ENCODE results near the gene GDF10. TPM values are rescaled to one million over a fixed set of nuclear protein-coding genes. Genes with fewer than 3 reads are reported as not detected.

Gene GDF10
- total RNA-seq = 14.4 TPM

GRCh38 chr10:47299611-47300428 is at the start of gene GDF10:
Gene GDF10, plus strand, starts transcription at chr10:47300197. Its CDS starts 455 bp downstream, at chr10:47300652.
- no peak for DNase-seq (ENCODE audit: low spot score)
- no peak for ATAC-seq
- intact Hi-C loops (cut with DNase I) = no loop called here

- intact Hi-C loops (cut with DNase I) = no loop called here
- DNase-seq (ENCODE audit: low spot score) (no peak), ATAC-seq (no peak)
Observed at GRCh38 chr10:47252093-47252780, 47.8 kb upstream of the GDF10 start.

GRCh38 chr10:47253030-47253637 is 46.9 kb upstream of the GDF10 start:
- DNase-seq (ENCODE audit: low spot score) (no peak), ATAC-seq (no peak)

GRCh38 chr10:47253651-47254375 is 46.2 kb upstream of the GDF10 start:
- intact Hi-C loops (cut with DNase I) = no loop called here
- DNase-seq (ENCODE audit: low spot score) (no peak), ATAC-seq (peak; percentile 68)

More at GRCh38 chr10:47253030-47253637, 46.9 kb upstream of the GDF10 start:
- intact Hi-C loops (cut with DNase I) = no loop called here

- no peak for DNase-seq (ENCODE audit: low spot score)
- ATAC-seq = peak; percentile 15
- intact Hi-C loops (cut with DNase I) = no loop called here
Observed at GRCh38 chr10:47254611-47255010, 45.4 kb upstream of the GDF10 start.

GRCh38 chr10:47255033-47255813 is 44.8 kb upstream of the GDF10 start:
- ATAC-seq = peak; percentile 44
- intact Hi-C loops (cut with DNase I) = no loop called here
- DNase-seq (ENCODE audit: low spot score) = no peak

GRCh38 chr10:47255866-47256265 is 44.1 kb upstream of the GDF10 start:
- intact Hi-C loops (cut with DNase I) = no loop called here
- DNase-seq (ENCODE audit: low spot score) (no peak), ATAC-seq (no peak)

GRCh38 chr10:47256751-47257336 is 43.2 kb upstream of the GDF10 start:
- intact Hi-C loops (cut with DNase I) = no loop called here
- no peak for ATAC-seq
- DNase-seq (ENCODE audit: low spot score) = no peak

GRCh38 chr10:47257396-47258120 is 42.4 kb upstream of the GDF10 start:
- intact Hi-C loops (cut with DNase I) = no loop called here
- no peak for ATAC-seq
- DNase-seq (ENCODE audit: low spot score) = no peak

GRCh38 chr10:47258921-47259320 is 41.1 kb upstream of the GDF10 start:
- DNase-seq (ENCODE audit: low spot score) (no peak), ATAC-seq (no peak)
- intact Hi-C loops (cut with DNase I) = no loop called here

- intact Hi-C loops (cut with DNase I) = no loop called here
- DNase-seq (ENCODE audit: low spot score) (no peak), ATAC-seq (no peak)
Observed at GRCh38 chr10:47259466-47259865, 40.5 kb upstream of the GDF10 start.

- ATAC-seq (no peak), DNase-seq (ENCODE audit: low spot score) (no peak)
- intact Hi-C loops (cut with DNase I) = no loop called here
Observed at GRCh38 chr10:47260505-47261111, 39.4 kb upstream of the GDF10 start.

GRCh38 chr10:47261121-47261520 is 38.9 kb upstream of the GDF10 start:
- intact Hi-C loops (cut with DNase I) = no loop called here

GRCh38 chr10:47261556-47261955 is 38.4 kb upstream of the GDF10 start:
- DNase-seq (ENCODE audit: low spot score) (no peak), ATAC-seq (no peak)
- intact Hi-C loops (cut with DNase I) = no loop called here

More at GRCh38 chr10:47261121-47261520, 38.9 kb upstream of the GDF10 start:
- ATAC-seq (no peak), DNase-seq (ENCODE audit: low spot score) (no peak)

- ATAC-seq (peak; percentile 67), DNase-seq (ENCODE audit: low spot score) (no peak)
- intact Hi-C loops (cut with DNase I) = no loop called here
Observed at GRCh38 chr10:47262606-47263533, 37.1 kb upstream of the GDF10 start.

- DNase-seq (ENCODE audit: low spot score) = no peak
- intact Hi-C loops (cut with DNase I) = no loop called here
Observed at GRCh38 chr10:47264797-47265281, 35.2 kb upstream of the GDF10 start.

More at GRCh38 chr10:47264797-47265281, 35.2 kb upstream of the GDF10 start:
- no peak for ATAC-seq
